DOHH2 (cell line): Measurements from ENCODE around the gene SERP1.
A peak's percentile ranks its signal among the peaks of the same experiment; 100 is the strongest.

Experiments used
- H3F3A ChIP-seq: fragments of 200-600 bp; sonication (generic), shearing (Covaris generic); 2 replicates; pipeline ENCODE4 v1.6.0; 2016; ENCODE audit warnings: antibody characterized with exemption, mild to moderate bottlenecking; ENCODE audit not compliant: control insufficient read depth, insufficient read depth
- H3K27ac ChIP-seq: fragments of 200-600 bp; sonication (generic); 2 replicates; pipeline ENCODE4 v1.5.1; 2014; ENCODE audit warnings: low read depth, mild to moderate bottlenecking, low read length, moderate library complexity
- H3K27me3 ChIP-seq: fragments of 200-600 bp; sonication (generic); 2 replicates; pipeline ENCODE4 v1.6.1; 2014; ENCODE audit warnings: mild to moderate bottlenecking, low read length, mixed read lengths; ENCODE audit not compliant: control insufficient read depth
- H3K36me3 ChIP-seq: fragments of 200-600 bp; sonication (generic); 2 replicates; pipeline ENCODE4 v1.6.1; 2014; ENCODE audit warnings: mild to moderate bottlenecking, low read length, moderate library complexity, mixed read lengths; ENCODE audit not compliant: control insufficient read depth
- H3K4me1 ChIP-seq: fragments of 200-600 bp; sonication (generic); 2 replicates; pipeline ENCODE4 v1.6.1; 2014; ENCODE audit warnings: mild to moderate bottlenecking, low read length, mixed read lengths; ENCODE audit not compliant: control insufficient read depth
- H3K4me2 ChIP-seq: fragments of 200-600 bp; sonication (generic); 2 replicates; pipeline ENCODE4 v1.6.0; 2014; ENCODE audit warnings: mild to moderate bottlenecking, low read length, moderate library complexity
- H3K4me3 ChIP-seq: fragments of 200-600 bp; sonication (generic); 2 replicates; pipeline ENCODE4 v1.5.1; 2014; ENCODE audit warnings: mild to moderate bottlenecking, low read length, mixed read lengths
- H3K79me2 ChIP-seq: fragments of 200-600 bp; sonication (generic); 2 replicates; pipeline ENCODE4 v1.6.1; 2014; ENCODE audit warnings: mild to moderate bottlenecking, low read length, mixed read lengths; ENCODE audit not compliant: control insufficient read depth
- H3K9me2 ChIP-seq: fragments of 200-600 bp; sonication (generic); replicated peaks from 2 replicates; pipeline ENCODE4 v1.6.1; 2014; ENCODE audit warnings: mild to moderate bottlenecking, low read length, mixed read lengths; ENCODE audit not compliant: control insufficient read depth
- H3K9me3 ChIP-seq: fragments of 200-600 bp; sonication (generic); 2 replicates; pipeline ENCODE4 v1.6.1; 2014; ENCODE audit warnings: antibody characterized with exemption, low read length, mixed read lengths; ENCODE audit not compliant: control insufficient read depth, insufficient read depth
- H4K20me1 ChIP-seq: fragments of 200-600 bp; sonication (generic); 2 replicates; pipeline ENCODE4 v1.6.0; 2014; ENCODE audit warnings: low read depth, mild to moderate bottlenecking, antibody characterized with exemption, low read length, moderate library complexity; ENCODE audit not compliant: control insufficient read depth, insufficient read depth
- CTCF ChIP-seq: fragments of 200-600 bp; sonication (generic); IDR thresholded peaks from one replicate; pipeline ENCODE4 v1.5.1; 2014; ENCODE audit warnings: antibody characterized with exemption, mild to moderate bottlenecking, low read depth, low read length; ENCODE audit not compliant: poor library complexity, severe bottlenecking
- EZH2phosphoT487 ChIP-seq: fragments of 200-600 bp; sonication (generic); IDR thresholded peaks from 2 replicates; pipeline ENCODE4 v1.6.1; 2017; ENCODE audit warnings: borderline replicate concordance, mild to moderate bottlenecking, antibody characterized with exemption, low read length, moderate library complexity, mixed read lengths

SERP1 gene

GRCh38 chr3:150546226-150547044 is at the start of gene SERP1, which contains the start of gene EIF2A:
SERP1 (minus strand) TSS chr3:150546496; CDS start chr3:150546135, 361 bp downstream.
EIF2A (plus strand) TSS chr3:150546787; CDS start chr3:150546803, 16 bp downstream.
- Histone ChIP-seq H3K4me2 (peak within 1 kb of the TSS; percentile 73), H3K9me3 (no peaks in the 10 kb centered on the region), H3K79me2 (peaks cover 87% of the 10 kb centered on the region), H3K36me3 (peaks cover 83% of the 10 kb centered on the region), H3K27ac (peak within 1 kb of the TSS; percentile 80), H3F3A (no peaks in the 10 kb centered on the region; the same call in 1 of the 2 replicates), H3K4me3 (peak within 1 kb of the TSS; percentile 91), H3K4me1 (peaks cover 32% of the 10 kb centered on the region), H3K27me3 (no peaks in the 10 kb centered on the region), H4K20me1 (peaks cover 11% of the 10 kb centered on the region; the same call in 1 of the 2 replicates), H3K9me2 (no peaks in the 10 kb centered on the region)
- TF ChIP-seq EZH2phosphoT487 (no peak), CTCF (no peak)

DNA sequence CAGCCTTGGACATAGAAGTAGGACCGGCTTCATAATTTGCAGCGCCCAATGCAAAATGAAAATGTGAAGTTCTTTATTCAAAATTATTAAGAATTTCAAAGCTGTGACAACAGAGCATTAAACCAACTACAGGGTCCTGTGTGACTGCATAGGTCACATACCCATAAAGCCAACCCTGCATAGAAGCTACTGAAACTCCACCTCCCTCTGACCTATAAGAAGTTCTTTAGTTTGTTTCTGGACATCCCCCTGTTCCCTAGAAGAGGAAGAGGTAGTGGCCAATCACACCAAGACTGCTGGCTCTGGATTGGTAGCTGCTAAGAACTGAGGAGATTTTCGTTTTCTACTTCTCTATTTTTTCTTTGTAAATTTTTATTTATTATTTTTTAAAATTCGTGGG is 47.9 kb upstream of the SERP1 start:
- Histone ChIP-seq H3K4me3 (no peak overlapping the region), H3K36me3 (peaks cover 6% of the 10 kb centered on the region), H3K9me3 (no peaks in the 10 kb centered on the region), H4K20me1 (no peaks in the 10 kb centered on the region; the same call in 1 of the 2 replicates), H3K27me3 (no peaks in the 10 kb centered on the region), H3K79me2 (peaks cover 89% of the 10 kb centered on the region), H3F3A (no peaks in the 10 kb centered on the region), H3K4me1 (peaks cover 18% of the 10 kb centered on the region), H3K27ac (no peak overlapping the region), H3K4me2 (no peak overlapping the region), H3K9me2 (no peaks in the 10 kb centered on the region)
- TF ChIP-seq EZH2phosphoT487 = no peak
- TF ChIP-seq CTCF = no peak

DNA sequence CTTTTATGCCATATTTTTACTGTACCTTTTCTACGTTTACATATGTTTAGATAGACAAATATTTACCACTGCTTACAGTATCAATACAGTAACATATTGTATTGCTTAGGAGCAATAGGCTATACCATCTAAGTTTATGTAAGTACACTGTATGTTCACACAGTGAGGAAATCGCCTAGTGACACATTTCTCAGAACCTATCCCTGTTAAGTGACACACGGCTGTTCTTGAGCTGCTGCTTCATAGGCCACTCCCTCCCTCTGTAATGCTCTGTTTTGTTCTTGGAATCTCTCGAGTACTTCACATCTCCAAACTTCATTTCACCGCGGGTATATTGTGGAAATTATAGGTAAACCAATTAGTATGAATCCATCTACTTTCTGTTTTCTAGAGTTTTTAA is 43.5 kb upstream of the SERP1 start:
- H3K79me2 ChIP-seq = peaks cover 78% of the 10 kb centered on the region

More for the DNA sequence above, 43.5 kb upstream of the SERP1 start:
- H3K27me3 ChIP-seq = no peaks in the 10 kb centered on the region
- H3K4me2 ChIP-seq = no peak overlapping the region
- H4K20me1 ChIP-seq = no peaks in the 10 kb centered on the region; the same call in 1 of the 2 replicates
- H3K9me3 ChIP-seq = no peaks in the 10 kb centered on the region
- H3K27ac ChIP-seq = no peak overlapping the region
- H3K36me3 ChIP-seq = peaks cover 24% of the 10 kb centered on the region
- H3K4me3 ChIP-seq = no peak overlapping the region
- H3F3A ChIP-seq = peaks cover 7% of the 10 kb centered on the region; the same call in 1 of the 2 replicates
- no peaks in the 10 kb centered on the region for H3K9me2 ChIP-seq
- TF ChIP-seq EZH2phosphoT487 = no peak
- no peak for TF ChIP-seq CTCF
- no peaks in the 10 kb centered on the region; the same call in 1 of the 2 replicates for H3K4me1 ChIP-seq
